Spleen (tissue), 7 donors: ENCODE data around the gene PLAC1.

Source experiments
- POLR2AphosphoS5 ChIP-seq, 3 donors: sonication (generic); formaldehyde crosslinking; IDR thresholded peaks; one replicate each; pipeline ENCODE4 v1.5.1; 2017; ENCODE audit warnings: antibody characterized with exemption in 3 of 3
- TF ChIP-seq, protein P1 (sequence below), 11 experiments: fragments of 200-600 bp in 7 of 11; fragments of 450-650 bp in 4 of 11; sonication (generic) in 4 of 11; IDR thresholded peaks in 8 of 11; conservative IDR thresholded peaks in 3 of 11; 1 replicate in 7 of 11; 2 replicates in 4 of 11; pipeline versions ENCODE4 v1.4.0 to v1.8.0; 2016 to 2021; ENCODE audit warnings: antibody characterized with exemption in 11 of 11, inconsistent platforms in 4 of 11, mild to moderate bottlenecking in 1 of 11
- donor health status: DM: no; HTN: no; CAD: no; lungs with moderate emphysema.
- donor health status: DM: no; HTN: no; CAD: no.
- donor health status: DM: no; HTN: no; CAD: no.

DNA sequence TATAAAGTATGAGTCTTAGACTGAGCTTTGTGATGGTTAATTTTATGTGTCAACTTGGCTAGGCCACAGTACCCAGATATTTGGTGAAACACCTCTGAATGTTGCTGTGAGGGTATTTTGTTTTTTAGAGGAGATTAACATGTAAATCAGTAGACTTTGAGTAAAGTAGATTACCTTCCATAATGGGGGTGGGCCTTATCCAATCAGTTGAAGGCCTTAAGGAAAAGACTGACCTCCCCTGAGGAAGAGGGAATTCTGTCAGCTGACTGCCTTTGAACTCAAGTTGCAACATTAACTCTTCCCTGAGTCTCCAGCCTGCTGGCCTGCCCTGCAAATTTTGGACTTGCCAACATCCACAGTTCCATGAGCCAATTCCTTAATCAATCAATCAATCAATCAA lies 66.0 kb downstream of the PLAC1 start:
- no peak for TF ChIP-seq POLR2AphosphoS5 (IDR thresholded peaks at IDR 0.05)
- TF ChIP-seq, protein P1, sequence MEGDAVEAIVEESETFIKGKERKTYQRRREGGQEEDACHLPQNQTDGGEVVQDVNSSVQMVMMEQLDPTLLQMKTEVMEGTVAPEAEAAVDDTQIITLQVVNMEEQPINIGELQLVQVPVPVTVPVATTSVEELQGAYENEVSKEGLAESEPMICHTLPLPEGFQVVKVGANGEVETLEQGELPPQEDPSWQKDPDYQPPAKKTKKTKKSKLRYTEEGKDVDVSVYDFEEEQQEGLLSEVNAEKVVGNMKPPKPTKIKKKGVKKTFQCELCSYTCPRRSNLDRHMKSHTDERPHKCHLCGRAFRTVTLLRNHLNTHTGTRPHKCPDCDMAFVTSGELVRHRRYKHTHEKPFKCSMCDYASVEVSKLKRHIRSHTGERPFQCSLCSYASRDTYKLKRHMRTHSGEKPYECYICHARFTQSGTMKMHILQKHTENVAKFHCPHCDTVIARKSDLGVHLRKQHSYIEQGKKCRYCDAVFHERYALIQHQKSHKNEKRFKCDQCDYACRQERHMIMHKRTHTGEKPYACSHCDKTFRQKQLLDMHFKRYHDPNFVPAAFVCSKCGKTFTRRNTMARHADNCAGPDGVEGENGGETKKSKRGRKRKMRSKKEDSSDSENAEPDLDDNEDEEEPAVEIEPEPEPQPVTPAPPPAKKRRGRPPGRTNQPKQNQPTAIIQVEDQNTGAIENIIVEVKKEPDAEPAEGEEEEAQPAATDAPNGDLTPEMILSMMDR (IDR thresholded peaks at IDR 0.05 in 8 of 11, conservative IDR thresholded peaks at IDR 0.05 in 3 of 11): no peak
